GM18505 (cell line): ENCODE results near the gene HLF.

Source experiments
- ATAC-seq: cut with Tn5 transposase; IDR thresholded peaks from one replicate; pipeline ENCODE4 v1.9.1; 2021; ENCODE audit not compliant: unreplicated experiment
- POLR2A ChIP-seq: IDR thresholded peaks from 4 replicates; pipeline ENCODE4 v1.6.1; 2011; ENCODE audit warnings: borderline replicate concordance; ENCODE audit not compliant: insufficient read depth, insufficient read length; ENCODE audit errors: extremely low read depth

Gene HLF

DNA sequence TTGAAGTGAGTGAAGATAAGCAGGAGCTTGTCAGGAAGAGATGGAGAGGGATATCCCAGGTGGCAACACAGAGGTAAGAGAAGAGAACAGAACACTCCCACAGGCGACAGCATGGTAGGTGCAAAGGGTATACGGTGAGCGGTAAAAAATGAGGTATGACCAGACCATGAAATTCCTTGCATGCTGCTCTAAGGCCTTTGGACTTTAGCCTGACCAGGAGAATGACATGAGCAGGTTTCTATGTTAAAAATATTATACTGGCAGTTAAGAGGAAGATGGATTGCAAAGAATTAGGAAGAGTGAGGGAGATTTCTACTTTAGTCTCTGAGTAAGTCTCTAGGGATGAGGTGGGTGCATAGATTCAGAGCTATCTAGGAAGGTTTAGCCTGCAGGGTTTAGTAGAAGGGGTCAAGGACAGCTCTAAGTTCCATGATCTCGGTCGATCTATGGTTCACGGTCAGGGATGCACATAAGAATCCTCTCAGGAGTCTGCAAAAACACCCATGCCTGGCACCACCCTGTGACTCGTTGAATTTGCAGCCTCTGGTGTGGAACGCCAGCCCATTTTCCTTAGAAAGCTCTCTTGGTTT, 65.7 kb downstream of the HLF start:
- no peak for ATAC-seq

DNA sequence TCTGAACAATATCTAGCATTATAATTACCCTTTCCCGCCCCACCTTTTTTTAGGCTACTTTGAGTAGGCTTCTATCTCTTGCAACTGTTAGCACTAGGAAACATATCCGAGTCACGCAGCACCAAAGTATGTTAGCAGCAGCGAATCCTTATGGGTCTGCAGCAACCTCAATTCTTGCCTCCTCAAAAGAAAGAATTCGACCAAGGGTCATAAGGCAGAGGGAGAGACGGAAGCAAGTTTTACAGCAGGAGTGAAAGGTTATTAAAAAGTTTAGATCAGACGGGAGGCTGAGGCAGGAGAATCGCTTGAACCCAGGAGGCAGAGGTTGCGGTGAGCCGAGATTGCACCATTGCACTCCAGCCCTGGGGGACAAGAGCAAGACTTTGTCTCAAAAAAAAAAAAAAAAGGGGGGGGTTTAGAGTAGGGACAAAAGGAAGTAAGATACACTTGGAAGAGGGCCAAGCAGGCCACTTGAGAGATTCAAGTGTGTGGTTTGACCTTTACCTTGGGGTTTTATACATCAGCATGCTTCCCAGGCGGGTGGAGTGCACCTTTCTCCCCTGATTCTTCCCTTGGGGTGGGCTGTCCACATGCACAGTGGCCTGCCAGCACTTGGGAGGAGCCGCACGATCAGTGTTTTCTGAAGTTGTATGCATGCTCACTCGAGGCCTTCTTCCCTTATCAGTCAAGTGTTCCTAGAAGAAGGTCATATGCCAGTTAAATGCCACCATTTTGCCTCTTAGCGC, 67.7 kb downstream of the HLF start:
- ATAC-seq: no peak
- no peak for TF ChIP-seq POLR2A

More for the DNA sequence above, 65.7 kb downstream of the HLF start:
- no peak for TF ChIP-seq POLR2A

DNA sequence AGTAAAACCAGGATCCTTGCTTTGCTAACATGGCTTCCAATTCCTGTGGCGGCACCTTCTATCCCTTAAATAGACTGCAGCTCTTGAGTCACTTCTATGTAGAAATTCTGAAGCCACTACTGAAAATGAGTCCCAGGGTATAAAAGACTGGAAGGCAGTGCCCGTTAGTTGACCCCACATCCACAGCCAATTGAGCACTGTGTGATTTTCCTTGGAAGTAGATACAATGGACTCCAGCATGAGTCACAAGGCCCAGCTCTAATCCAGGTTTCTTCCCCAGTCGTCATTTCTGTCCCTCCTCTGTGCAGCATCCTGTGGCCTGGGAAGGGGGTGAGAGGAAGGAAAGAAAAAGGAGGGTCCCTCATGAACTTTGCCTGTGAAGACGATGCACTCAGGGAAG, 69.5 kb downstream of the HLF start:
- ATAC-seq: no peak
- no peak for TF ChIP-seq POLR2A

DNA sequence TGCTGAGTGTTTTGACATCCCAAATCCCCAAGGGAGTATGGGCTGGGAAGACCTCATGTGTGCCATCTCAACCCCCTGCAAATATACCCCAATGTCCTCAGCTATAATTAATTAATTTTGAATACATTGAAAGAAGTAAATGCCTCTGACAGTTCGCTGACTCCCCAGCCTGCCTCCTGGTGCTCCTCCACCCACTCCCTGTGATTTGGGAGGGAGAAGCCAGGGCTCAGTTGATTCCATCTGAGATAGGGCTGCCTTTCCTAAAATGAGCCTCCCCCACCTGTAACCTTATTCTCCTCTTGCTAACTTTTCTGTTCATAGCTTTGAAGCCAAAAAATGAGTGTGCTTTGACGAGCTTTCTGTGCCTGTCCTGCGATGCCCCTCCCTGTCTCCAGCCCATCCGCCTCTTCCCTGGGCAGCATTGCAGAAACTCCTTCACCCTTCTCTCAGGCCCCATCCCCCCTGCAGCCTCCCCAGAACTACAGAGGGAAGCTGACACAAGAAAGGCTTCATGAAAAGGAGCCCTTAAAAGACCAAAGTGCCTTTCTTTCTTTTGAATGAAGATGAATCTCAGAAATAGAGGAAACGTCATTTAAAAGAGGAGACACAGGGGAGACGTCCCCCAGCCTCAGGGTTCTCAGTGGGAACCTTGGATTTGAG, 70.3 kb downstream of the HLF start:
- no peak for TF ChIP-seq POLR2A
- no peak for ATAC-seq

DNA sequence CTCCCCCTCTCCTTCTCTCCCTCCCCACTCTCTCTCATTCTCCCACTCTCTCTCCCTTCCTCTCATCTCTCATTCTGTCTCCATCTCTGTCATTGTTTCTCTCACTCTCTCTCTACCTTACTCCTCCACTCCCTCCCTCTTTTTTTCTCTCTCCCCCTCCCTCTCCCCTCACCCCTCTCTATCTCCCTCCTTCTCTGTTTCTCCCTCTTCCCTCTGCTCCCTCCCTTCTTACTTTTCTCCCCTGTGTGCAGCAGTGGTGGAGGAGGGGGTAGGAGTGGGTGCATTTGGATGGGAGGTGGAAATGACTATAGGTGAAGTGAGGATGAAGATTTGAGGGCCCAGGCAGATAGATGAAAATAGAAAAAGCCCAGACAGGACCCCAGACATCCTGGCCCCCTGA, 70.9 kb downstream of the HLF start:
- TF ChIP-seq POLR2A: no peak
- ATAC-seq: no peak

DNA sequence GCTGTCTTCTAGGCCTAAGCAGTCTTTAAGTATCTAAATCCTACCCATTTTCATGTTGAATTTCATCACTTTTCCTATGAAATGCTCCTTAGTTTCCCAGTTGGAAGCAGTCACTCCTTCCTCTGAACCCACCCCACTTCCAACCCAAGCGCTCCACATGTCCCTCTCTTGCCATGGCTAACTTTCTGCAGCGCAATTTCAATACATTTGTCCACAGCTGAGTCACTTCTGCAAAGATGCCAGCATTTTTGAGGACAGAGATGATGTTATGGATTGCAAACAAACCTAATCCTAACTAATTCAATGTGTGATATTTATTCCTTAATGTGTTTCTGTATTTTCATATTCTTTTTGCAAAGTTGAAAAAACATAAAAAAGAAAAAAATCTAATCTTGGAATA, 71.7 kb downstream of the HLF start:
- no peak for TF ChIP-seq POLR2A
- no peak for ATAC-seq

DNA sequence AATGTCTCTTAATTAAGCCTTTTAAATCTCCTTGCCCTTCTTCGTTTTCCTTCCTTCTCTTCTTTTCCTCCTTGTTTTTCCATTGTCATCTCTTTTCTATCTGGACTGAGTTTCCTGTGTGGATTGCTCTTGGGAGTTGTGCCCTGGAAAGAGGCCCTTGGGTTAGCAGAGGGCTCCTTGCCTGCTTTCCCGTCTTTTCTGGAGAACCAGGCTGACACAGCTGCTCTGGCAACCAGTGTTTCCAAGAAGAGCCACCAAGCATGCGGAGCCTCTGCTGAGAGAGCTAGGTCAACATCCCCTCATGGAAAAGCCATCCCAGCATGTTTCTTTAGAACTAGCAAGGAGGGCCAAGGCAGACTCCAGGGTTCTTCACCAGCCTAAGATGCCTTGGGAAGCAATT, 75.4 kb downstream of the HLF start:
- no peak for TF ChIP-seq POLR2A
- ATAC-seq: no peak

DNA sequence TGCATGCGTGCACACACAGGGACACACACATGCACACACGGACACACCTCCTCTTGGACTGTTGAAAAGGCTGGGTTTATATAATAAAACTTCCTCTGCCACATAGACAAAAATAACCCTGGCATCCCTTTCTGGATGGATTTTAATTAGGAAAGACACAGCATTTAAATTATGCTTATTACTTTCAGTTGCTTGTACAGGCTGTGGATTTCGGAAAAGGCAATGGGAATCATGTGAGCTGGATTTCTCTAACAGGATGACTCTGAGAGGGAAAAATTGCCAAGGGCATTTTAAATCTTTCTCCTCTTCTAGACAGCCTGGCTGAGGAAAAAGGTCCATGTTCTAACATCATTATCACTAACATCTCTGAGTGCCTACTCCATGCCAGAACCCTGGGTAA, 75.9 kb downstream of the HLF start:
- TF ChIP-seq POLR2A: no peak
- ATAC-seq: no peak

DNA sequence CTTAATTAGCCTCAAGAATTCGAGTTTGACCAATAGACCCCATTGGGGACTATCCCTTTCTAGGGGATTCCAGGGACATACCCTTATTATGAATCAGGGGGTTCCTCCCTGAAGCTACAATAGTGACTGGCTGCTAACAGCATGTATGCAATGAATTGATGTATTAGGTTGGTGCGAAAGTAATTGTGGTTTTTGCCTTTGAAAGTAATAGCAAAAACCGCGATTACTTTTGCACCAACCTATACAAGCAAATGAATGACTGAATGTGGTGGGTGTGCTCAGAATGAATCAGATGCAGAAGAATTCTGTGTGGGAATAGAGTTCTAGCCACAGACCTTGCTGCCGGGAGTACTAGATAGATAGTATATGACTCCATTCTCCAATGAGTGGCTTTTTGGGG, 76.7 kb downstream of the HLF start:
- ATAC-seq: no peak
- TF ChIP-seq POLR2A: no peak

DNA sequence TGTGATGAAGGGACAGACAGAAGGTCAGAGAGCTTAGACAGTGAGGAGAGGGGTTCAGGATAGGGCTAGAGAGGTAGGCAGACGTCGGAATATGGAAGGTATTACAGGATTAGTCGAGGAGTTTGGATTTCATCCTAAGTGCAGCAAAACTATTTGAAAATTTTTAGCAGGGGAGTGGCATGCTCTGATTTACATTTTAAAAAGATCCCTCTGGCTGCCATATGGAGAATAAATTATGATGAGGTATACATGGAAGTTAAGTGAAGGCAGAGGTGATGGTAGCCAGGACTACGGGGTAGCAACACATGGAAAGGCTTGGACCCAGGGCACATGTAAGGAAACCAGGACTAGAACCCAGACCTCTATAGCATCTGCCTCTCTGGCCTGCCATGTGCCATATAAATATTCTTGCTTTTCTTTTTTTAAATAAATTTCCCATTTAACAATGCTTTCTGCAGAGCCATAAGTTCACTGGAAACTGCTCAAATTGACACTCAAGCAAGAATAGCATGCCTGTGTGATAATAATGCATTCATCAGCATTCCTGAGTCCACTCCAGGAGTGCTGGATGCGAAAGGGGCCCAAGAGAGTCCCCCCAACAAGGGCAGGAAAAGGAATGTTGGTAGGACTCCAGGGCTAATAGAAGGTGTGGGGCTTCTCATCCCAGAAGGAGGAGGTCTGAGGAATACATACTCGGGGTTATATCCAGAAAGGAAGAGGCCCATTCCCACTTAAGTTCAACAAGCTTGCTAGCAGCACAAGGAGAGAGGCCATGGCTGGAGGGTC, 78.2 kb downstream of the HLF start:
- ATAC-seq: no peak
- no peak for TF ChIP-seq POLR2A

DNA sequence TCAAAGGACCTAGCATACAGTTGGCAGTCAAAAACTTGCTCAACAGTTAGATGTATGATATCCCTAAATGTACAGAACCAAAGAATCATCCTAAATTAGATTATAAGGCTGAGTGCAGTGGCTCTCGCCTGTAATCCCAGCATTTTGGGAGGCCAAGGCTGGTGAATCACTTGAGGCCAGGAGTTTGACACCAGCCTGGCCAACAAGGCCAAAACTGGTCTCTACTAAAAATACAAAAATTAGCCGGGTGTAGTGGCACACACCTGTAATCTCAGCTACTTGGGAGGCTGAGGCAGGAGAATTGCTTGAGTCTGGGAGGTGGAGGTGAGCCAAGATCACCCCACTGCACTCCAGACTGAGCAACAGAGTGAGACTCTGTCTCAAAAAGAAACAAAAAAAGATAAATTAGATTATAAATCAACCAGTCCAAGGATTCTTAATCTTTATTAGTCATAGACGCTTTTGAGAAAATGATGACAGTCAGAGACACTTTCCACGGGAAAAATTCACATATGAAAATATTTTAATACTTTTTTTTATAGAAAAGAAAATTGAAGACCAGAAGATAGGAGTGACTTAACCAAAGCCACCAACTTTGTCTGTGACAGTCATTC, 79.2 kb downstream of the HLF start:
- no peak for ATAC-seq
- no peak for TF ChIP-seq POLR2A

DNA sequence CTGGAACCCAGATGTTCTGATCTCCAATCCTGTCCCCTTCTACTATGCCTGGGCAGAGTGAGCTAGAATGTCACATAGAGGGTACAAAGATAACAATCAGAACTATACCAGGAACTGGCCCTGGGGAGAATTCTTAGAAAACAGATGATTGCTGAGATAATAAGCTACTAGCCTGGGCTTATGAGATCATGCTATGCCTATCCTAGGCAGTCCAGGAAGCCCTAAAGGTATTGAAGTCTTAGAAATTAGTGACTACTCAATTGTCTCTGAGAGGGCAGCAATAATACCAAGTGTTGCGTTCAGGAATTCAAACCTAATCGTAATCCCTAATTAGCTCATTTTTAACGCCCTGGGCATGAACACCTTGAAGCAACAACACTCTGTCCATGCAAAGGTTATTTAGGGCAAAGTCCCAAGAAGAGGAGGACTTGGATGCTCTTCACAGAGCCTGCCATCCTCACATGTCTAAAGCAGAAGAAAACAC, 79.8 kb downstream of the HLF start:
- no peak for TF ChIP-seq POLR2A
- no peak for ATAC-seq

DNA sequence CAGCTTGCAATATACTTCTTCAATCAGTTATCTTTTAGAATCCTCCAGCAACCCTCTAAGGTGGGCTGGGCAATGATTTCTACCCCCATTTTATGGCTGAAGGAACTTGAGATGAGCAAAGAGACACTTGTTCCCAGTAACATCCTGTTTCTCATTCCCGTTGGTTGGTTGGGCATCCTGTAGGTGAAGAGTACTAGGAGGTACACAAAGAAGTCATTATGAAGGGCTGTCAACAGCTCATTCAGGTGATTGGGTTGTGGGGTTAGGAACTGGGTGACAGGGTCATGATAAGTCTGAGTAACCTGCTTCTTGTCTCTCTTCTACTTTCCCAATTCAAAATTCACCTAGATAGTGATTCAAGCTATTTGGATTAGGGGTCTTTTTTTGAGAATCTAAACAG, 80.4 kb downstream of the HLF start:
- no peak for ATAC-seq
- no peak for TF ChIP-seq POLR2A

DNA sequence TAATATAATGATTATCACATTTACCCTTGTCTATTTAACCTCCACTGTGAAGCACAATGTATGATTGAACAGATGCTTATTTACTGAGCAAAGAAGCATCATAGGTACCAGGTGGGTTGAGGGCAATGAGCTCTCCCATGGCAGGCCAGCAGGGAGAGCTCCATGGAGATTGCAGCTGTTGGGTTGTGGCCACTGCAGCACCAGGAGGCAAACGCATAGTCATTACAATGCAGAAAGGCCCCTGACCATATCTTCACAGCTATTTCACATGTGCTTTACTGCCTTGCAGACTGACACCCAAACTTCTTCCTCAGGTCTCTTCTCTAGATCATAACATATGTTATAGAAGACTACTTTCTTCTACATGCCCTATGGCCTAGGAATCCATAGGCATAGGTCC, 81.9 kb downstream of the HLF start:
- TF ChIP-seq POLR2A: no peak
- no peak for ATAC-seq

DNA sequence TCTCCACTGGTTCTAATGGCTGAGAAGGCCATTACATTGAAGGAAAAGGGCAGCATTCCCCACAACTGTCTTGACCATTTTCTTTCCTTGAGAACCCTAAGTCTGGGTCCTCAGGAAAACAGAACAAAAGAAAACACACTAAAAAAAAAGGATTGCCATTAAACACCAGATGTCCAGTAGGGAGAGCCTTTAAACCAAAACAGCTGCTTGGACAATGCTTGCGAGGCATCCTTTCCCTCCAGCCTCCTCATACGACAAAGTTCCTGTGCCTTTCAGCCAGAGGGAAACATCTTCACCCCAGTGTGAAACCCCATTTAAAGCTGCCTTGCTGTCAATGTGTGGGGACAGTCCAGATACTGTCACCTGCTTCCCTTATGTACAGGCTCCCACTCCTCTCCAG, 82.6 kb downstream of the HLF start:
- no peak for ATAC-seq
- TF ChIP-seq POLR2A: no peak
